Stimulated activated CD4-positive, alpha-beta T cell treated with anti-CD3 and anti-CD28 coated beads, TNF-alpha, amount 100 ng/mL, for 48 hours (primary cell): ENCODE results near the gene KLF15.

Source experiments
- DNase-seq, 3 donors: peaks; one replicate each; pipeline ENCODE4 v3.0.0-alpha.2; 2020; ENCODE audit warnings: low read depth in 3 of 3

KLF15 gene

GRCh38 chr3:126357295-126358037, at the start of gene KLF15:
Gene KLF15 (minus strand): TSS chr3:126357408. CDS start chr3:126352922, 4,486 bp downstream.
- DNase-seq: peak; percentile 41 to 67 (median 60)

GRCh38 chr3:126406389-126407296, 49.4 kb upstream of the KLF15 start:
- DNase-seq: no peak

GRCh38 chr3:126402666-126403302, 45.6 kb upstream of the KLF15 start:
- no peak for DNase-seq

- DNase-seq: no peak
Observed at GRCh38 chr3:126402178-126402577, 45.0 kb upstream of the KLF15 start.

- DNase-seq: no peak
Observed at GRCh38 chr3:126401611-126402160, 44.5 kb upstream of the KLF15 start.

- no peak for DNase-seq
Observed at GRCh38 chr3:126399756-126400155, 42.5 kb upstream of the KLF15 start.

- no peak for DNase-seq
Observed at GRCh38 chr3:126399351-126399735, 42.1 kb upstream of the KLF15 start.

GRCh38 chr3:126398423-126399350, 41.5 kb upstream of the KLF15 start:
- no peak for DNase-seq

GRCh38 chr3:126397610-126398422, 40.6 kb upstream of the KLF15 start:
- no peak for DNase-seq

GRCh38 chr3:126396536-126396935, 39.3 kb upstream of the KLF15 start:
- DNase-seq: no peak

GRCh38 chr3:126395846-126396513, 38.8 kb upstream of the KLF15 start:
- DNase-seq: no peak

- no peak for DNase-seq
Observed at GRCh38 chr3:126394977-126395321, 37.7 kb upstream of the KLF15 start.

- DNase-seq: no peak
Observed at GRCh38 chr3:126394179-126394976, 37.2 kb upstream of the KLF15 start, which contains the start of gene CFAP100. Gene CFAP100 (plus strand): TSS chr3:126394909. CDS start chr3:126396001, 1,092 bp downstream.

GRCh38 chr3:126393563-126393962, 36.4 kb upstream of the KLF15 start:
- no peak for DNase-seq

GRCh38 chr3:126392246-126392645, 35.0 kb upstream of the KLF15 start:
- DNase-seq: no peak

- DNase-seq: no peak
Observed at GRCh38 chr3:126391631-126392030, 34.4 kb upstream of the KLF15 start.

GRCh38 chr3:126390751-126391150, 33.5 kb upstream of the KLF15 start:
- DNase-seq: no peak

GRCh38 chr3:126390201-126390600, 33.0 kb upstream of the KLF15 start:
- DNase-seq: no peak

- DNase-seq: no peak
Observed at GRCh38 chr3:126389794-126390146, 32.6 kb upstream of the KLF15 start.
